Cardiac fibroblast (primary cell): Measurements from ENCODE around the gene CYTL1.

Source experiments
- DNase-seq, 2 donors: peaks; one replicate each; pipeline versions ENCODE4 v3.0.0 to v3.0.0-alpha.2; 2010; ENCODE audit warnings: low read depth in 2 of 2
- H3K4me3 ChIP-seq, 2 donors: replicated peaks in 1 of 2; 1 replicate in 1 of 2; 2 replicates in 1 of 2; pipeline ENCODE4 v1.5.1; 2011; ENCODE audit warnings: low read depth in 2 of 2, low read length in 2 of 2, mild to moderate bottlenecking in 2 of 2, moderate library complexity in 1 of 2
- TF ChIP-seq, protein P1 (sequence below): IDR thresholded peaks from one replicate; pipeline ENCODE4 v1.5.1; 2011; ENCODE audit warnings: low read depth, mild to moderate bottlenecking, low read length, inconsistent platforms

Gene CYTL1

DNA sequence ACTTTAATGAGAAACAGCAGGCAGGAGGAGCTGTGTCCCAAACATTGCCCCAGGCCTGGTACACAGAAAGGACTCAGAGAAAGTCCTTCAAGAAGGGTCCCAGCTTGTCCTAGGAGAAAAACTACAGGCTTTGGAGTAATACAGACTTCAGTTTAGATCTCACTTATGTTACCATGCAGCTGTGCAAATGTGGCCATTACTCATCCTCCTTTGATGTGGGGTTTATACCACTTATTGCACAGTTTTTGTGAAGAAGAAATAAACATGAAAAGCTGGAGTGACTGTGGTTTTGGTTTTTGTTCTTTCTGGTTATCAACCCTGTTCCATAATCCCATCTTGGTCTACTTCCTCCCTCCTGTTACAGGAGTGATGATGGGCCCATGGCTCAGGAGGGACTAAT is 8.1 kb upstream of the CYTL1 start:
- DNase-seq, result no peak
- TF ChIP-seq, protein P1, sequence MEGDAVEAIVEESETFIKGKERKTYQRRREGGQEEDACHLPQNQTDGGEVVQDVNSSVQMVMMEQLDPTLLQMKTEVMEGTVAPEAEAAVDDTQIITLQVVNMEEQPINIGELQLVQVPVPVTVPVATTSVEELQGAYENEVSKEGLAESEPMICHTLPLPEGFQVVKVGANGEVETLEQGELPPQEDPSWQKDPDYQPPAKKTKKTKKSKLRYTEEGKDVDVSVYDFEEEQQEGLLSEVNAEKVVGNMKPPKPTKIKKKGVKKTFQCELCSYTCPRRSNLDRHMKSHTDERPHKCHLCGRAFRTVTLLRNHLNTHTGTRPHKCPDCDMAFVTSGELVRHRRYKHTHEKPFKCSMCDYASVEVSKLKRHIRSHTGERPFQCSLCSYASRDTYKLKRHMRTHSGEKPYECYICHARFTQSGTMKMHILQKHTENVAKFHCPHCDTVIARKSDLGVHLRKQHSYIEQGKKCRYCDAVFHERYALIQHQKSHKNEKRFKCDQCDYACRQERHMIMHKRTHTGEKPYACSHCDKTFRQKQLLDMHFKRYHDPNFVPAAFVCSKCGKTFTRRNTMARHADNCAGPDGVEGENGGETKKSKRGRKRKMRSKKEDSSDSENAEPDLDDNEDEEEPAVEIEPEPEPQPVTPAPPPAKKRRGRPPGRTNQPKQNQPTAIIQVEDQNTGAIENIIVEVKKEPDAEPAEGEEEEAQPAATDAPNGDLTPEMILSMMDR, result no peak
- H3K4me3 ChIP-seq, result no peak overlapping the region

DNA sequence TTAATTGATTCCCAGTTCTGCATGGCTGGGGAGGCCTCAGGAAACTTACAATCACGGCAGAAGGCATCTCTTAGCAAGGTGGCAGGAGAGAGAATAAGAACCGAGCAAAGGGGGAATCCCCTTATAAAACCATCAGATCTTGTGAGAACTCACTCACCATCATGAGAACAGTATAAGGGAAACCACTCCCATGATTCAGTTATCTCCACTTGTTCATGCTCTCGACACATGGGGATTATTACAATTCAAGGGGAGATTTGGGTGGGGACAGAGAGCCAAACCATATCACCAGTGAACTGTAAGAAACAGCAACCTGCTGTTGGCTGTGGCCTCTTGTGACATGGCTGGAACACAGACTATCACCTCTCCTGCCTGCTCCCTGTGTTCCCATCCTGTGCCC is 7.1 kb upstream of the CYTL1 start:
- no peak for DNase-seq
- no peak overlapping the region for H3K4me3 ChIP-seq
- TF ChIP-seq, protein P1, result no peak

DNA sequence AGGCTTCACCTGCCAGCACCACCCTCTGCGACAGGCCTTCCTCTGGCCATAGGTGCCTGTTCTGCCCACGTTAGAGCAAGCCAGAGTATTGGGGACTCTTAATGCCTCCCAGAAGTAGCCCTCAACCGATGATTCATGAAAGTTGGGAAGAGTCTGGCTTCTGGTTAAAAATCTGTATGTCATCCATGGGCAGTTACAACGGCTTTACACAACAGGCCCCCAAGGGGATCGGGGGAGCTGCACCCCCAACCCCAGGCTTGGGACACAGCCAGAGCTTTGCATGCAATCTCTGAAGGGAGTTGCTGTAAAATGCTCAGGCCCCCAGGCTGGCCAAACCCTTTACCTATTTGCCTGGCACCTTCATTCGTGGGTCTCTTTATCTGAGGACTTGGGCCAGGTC is 5.4 kb upstream of the CYTL1 start:
- TF ChIP-seq, protein P1, result no peak
- DNase-seq, result peak in 1 of 2 donors; percentile 16
- no peak overlapping the region for H3K4me3 ChIP-seq

DNA sequence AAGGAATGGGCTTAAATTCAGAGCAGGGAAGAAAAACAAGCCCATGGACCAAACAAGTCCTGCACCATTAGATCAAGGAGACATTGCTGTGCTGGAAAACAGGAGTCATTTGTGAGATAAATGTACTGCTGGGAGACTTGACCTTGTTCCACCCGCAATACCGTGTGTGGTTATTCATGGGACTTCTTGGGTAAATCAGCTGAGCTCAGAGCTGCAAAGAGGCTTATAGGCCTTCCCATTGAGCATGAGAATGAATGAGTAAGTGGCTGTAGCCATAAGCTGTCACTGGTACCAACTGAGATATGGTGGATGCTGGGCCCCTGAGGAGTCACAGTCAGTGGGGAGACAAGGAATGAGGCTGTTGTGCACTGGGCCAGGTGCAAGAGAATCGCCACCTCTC is 2.3 kb upstream of the CYTL1 start:
- no peak overlapping the region for H3K4me3 ChIP-seq
- TF ChIP-seq, protein P1, result no peak
- no peak for DNase-seq

DNA sequence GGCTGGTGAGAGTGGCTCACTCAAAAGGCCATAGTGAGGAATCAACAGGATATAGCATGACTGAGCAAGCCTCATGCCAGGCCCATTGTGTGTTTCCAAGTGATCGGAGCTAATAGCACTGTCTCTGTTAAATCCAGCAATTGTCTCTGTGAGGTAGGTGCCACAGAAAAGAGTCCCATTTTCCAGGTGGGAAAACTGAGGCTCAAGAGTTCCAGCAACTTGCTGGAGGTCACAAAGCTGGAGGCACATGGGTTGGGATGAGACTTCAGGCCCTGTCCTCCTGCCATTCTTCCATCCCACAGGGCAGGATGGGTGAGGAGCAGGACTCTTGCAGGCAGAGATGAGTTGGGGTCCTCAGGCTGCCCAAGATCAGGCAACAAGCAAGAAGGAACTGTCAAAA is 1.1 kb upstream of the CYTL1 start:
- TF ChIP-seq, protein P1, result no peak
- no peak for DNase-seq
- no peak overlapping the region for H3K4me3 ChIP-seq

DNA sequence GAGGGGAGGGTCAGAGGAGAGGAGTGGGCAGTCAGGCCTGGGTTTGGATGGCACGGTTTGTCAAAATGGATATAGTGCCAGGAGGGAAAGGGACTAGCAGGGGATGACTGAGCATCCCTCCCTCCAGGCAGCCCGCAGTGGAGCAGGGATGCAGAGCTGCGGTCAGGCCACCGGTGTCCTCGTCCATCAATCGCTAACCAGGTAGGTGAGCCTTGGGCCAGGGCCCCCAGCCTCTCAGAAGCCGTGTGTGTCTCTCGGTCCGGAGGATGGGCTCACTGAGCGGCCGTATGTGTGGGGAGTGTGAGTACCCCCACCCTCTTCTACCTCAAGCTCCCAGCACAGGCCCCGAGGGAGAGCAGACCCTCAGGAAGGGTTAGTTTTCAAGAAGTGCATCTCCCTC is 538 bp upstream of the CYTL1 start:
- no peak overlapping the region for H3K4me3 ChIP-seq
- DNase-seq, result no peak
- TF ChIP-seq, protein P1, result no peak

DNA sequence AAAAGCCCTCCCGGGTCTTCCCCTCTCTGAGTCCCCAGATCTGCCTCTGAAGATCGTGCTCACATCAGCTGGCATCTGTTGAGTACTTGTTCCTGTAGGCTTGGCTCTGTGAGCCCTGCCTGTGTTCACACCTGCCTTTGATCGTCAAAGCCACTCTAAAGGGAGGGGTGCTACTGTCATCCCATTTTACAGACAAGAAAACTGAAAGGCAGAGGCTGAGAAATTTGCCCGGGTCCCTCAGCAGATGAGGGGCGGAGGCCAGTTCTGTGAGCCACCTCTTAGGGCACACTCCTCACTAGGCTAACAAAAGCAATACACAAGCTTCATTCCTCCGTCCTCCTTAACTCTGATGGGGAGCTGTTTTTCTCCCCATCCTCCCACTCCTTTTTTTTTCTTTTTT is 655 bp downstream of the CYTL1 start:
- no peak overlapping the region for H3K4me3 ChIP-seq
- DNase-seq, result no peak
- TF ChIP-seq, protein P1, result no peak
